Fibroblast of lung (primary cell): ENCODE data around the gene AMPD3.

Source experiments
- CTCF ChIP-seq, 2 donors: IDR thresholded peaks in 1 of 2; conservative IDR thresholded peaks in 1 of 2; 1 replicate in 1 of 2; 2 replicates in 1 of 2; pipeline ENCODE4 v1.5.1; 2011 to 2012; ENCODE audit warnings: low read length in 2 of 2, control low read depth in 1 of 2, inconsistent platforms in 1 of 2, low read depth in 1 of 2, mild to moderate bottlenecking in 1 of 2
- EZH2 ChIP-seq: IDR thresholded peaks from 2 replicates; pipeline ENCODE4 v1.5.1; 2012; ENCODE audit warnings: low read length, control low read depth, mild to moderate bottlenecking; ENCODE audit errors: missing control alignments

GRCh38 chr11:10439351-10439750 lies 15.7 kb upstream of the AMPD3 start:
- TF ChIP-seq CTCF (conservative IDR thresholded peaks at IDR 0.05 in 1 of 2, IDR thresholded peaks at IDR 0.05 in 1 of 2; ENCODE audit: low read depth in 1 of 2, low read length in 2 of 2) (no peak), EZH2 (no peak)
